Measurements from ENCODE around the gene DCLK1.

DNA sequence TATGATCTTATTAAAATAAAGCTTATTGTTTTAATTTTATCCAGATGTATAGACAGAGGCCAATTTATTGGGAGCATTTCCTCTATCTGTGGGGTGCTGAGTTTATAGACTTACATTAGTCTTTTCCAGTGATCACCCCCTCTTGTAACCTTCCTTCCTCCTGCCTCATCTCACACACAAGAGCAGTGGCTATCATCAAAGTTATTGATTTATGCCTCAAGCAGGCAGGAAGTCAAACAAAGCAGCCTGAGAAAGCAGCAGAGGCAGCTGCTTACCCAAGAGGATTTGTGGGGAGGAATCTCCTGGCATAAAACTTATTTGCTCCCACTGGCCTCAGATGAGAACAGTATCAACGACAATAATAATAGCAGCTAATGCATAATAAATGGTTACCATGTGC is 26.3 kb upstream of the DCLK1 start:
- TF ChIP-seq, protein P1, sequence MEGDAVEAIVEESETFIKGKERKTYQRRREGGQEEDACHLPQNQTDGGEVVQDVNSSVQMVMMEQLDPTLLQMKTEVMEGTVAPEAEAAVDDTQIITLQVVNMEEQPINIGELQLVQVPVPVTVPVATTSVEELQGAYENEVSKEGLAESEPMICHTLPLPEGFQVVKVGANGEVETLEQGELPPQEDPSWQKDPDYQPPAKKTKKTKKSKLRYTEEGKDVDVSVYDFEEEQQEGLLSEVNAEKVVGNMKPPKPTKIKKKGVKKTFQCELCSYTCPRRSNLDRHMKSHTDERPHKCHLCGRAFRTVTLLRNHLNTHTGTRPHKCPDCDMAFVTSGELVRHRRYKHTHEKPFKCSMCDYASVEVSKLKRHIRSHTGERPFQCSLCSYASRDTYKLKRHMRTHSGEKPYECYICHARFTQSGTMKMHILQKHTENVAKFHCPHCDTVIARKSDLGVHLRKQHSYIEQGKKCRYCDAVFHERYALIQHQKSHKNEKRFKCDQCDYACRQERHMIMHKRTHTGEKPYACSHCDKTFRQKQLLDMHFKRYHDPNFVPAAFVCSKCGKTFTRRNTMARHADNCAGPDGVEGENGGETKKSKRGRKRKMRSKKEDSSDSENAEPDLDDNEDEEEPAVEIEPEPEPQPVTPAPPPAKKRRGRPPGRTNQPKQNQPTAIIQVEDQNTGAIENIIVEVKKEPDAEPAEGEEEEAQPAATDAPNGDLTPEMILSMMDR (IDR thresholded peaks at IDR 0.05): no peak
- no peak for TF ChIP-seq POLR2AphosphoS5 (IDR thresholded peaks at IDR 0.05)
